Panc1 (cell line): ENCODE results near the gene NCS1. TPM values are rescaled to one million over a fixed set of nuclear protein-coding genes. Genes with fewer than 3 reads are reported as not detected.

ENCODE experiments used
- ATAC-seq: fragments of 200-7000 bp; cut with Tn5 transposase; 2 replicates; pipeline ENCODE4 v1.9.1; 2020; ENCODE audit warnings: mild to moderate bottlenecking, moderate library complexity
- BruUV-seq: library from RNA; stranded (reverse); fragments of 400-500 nt; replicated peaks from 2 replicates; lab custom pipeline; 2021; lab: Mats Ljungman, UMichigan
- CTCF ChIA-PET: fragments of 300-600 bp; sonication (Branson Sonifier 250); formaldehyde crosslinking; loops from one replicate; lab custom pipeline; 2022; ENCODE audit warnings: antibody characterized with exemption; lab: Charles Lee
- POLR2A ChIA-PET: fragments of 300-600 bp; sonication (Branson Sonifier 250); formaldehyde crosslinking; loops from one replicate; lab custom pipeline; 2022; ENCODE audit warnings: antibody characterized with exemption; lab: Charles Lee
- DNase-seq: peaks from one replicate; pipeline ENCODE4 v3.0.0-alpha.2; 2010; ENCODE audit warnings: low read depth, low spot score
- H3K27ac ChIP-seq: 2 replicates; pipeline ENCODE4 v1.5.1; 2011; ENCODE audit warnings: mild to moderate bottlenecking, low read length, inconsistent platforms
- H3K27me3 ChIP-seq: fragments of 200-500 bp; sonication (Bioruptor generic); 2 replicates; pipeline ENCODE4 v1.6.0; 2014; ENCODE audit warnings: low read length, inconsistent platforms; ENCODE audit not compliant: control insufficient read depth, insufficient read depth
- H3K36me3 ChIP-seq: fragments of 200-500 bp; sonication (Bioruptor generic); 2 replicates; pipeline ENCODE4 v1.5.1; 2014; ENCODE audit warnings: inconsistent platforms, mild to moderate bottlenecking, low read length, moderate library complexity; ENCODE audit not compliant: control insufficient read depth, insufficient read depth
- H3K4me1 ChIP-seq: 2 replicates; pipeline ENCODE4 v1.5.1; 2011; ENCODE audit warnings: inconsistent platforms, mild to moderate bottlenecking, low read length, moderate library complexity; ENCODE audit not compliant: control insufficient read depth, insufficient read depth
- H3K4me3 ChIP-seq, 2 experiments: 2 replicates each; pipeline ENCODE4 v1.5.1; 2011 to 2012; ENCODE audit warnings: low read depth in 2 of 2, low read length in 2 of 2, mild to moderate bottlenecking in 2 of 2, inconsistent platforms in 1 of 2, moderate library complexity in 1 of 2
- H3K9me3 ChIP-seq: fragments of 200-500 bp; sonication (Bioruptor generic); 2 replicates; pipeline ENCODE4 v1.5.1; 2014; ENCODE audit warnings: low read depth, mild to moderate bottlenecking, inconsistent platforms, low read length, moderate library complexity; ENCODE audit not compliant: control insufficient read depth, insufficient read depth
- CTCF ChIP-seq: fragments of 450-650 bp; IDR thresholded peaks from 2 replicates; pipeline ENCODE4 v1.5.1; 2017; ENCODE audit warnings: mild to moderate bottlenecking
- POLR2AphosphoS5 ChIP-seq: IDR thresholded peaks from 2 replicates; pipeline ENCODE4 v1.6.1; 2012; ENCODE audit warnings: mild to moderate bottlenecking, low read depth, low read length, moderate library complexity
- REST ChIP-seq, 2 experiments: IDR thresholded peaks; 2 replicates each; pipeline ENCODE4 v1.6.1; 2011 to 2012; ENCODE audit warnings: low read depth in 2 of 2, control low read depth in 1 of 2, low read length in 1 of 2, mild to moderate bottlenecking in 1 of 2, moderate library complexity in 1 of 2; ENCODE audit not compliant: insufficient read depth in 1 of 2
- SIN3A ChIP-seq: IDR thresholded peaks from 2 replicates; pipeline ENCODE4 v1.6.1; 2012; ENCODE audit warnings: low read depth, mild to moderate bottlenecking, low read length, moderate library complexity, borderline replicate concordance; ENCODE audit not compliant: insufficient read depth
- TCF7L2 ChIP-seq: IDR thresholded peaks from 2 replicates; pipeline ENCODE4 v1.6.1; 2011; ENCODE audit warnings: mild to moderate bottlenecking, low read depth, low read length, inconsistent platforms
- in situ Hi-C: cut with HindIII; loops from 2 replicates; pipeline ENCODE4 v1.10.0; 2016; ENCODE audit warnings: low sequenced_read_pairs, low pct_unique_long_range_greater_than_20kb
- intact Hi-C: fragments of 100-400 bp; cut with micrococcal nuclease; formaldehyde crosslinking; loops from one replicate; pipeline ENCODE4 v1.10.0; 2022; ENCODE audit not compliant: unreplicated experiment
- total RNA-seq: library from RNA; stranded (reverse); gene quantifications from one replicate; pipeline ENCODE4 v1.2.1, GENCODE V29; 2021; ENCODE audit not compliant: unreplicated experiment

NCS1 gene
- total RNA-seq, 1 experiment from 2014 or later: 31.6 TPM

- H3K9me3 ChIP-seq: no peaks in the 10 kb centered on the region
- no peak for ATAC-seq
- peaks cover 3% of the 10 kb centered on the region; the same call in 1 of the 2 replicates for H3K27me3 ChIP-seq
- H3K4me1 ChIP-seq: no peaks in the 10 kb centered on the region
- H3K27ac ChIP-seq: no peak overlapping the region
- no TSS peak for BruUV-seq
- no peak for TF ChIP-seq SIN3A
- H3K36me3 ChIP-seq: no peaks in the 10 kb centered on the region
- in situ Hi-C loops: no loop called here
- no peak for DNase-seq
- ChIA-PET CTCF (interaction anchor here (0.6 to 0.8 kb wide), 2 partner anchors 72 to 73 kb away, joined by 7 to 10 read pairs; no protein-coding TSS in a partner anchor), POLR2A (no interaction called here)
- H3K4me3 ChIP-seq: no peak overlapping the region
- intact Hi-C loops: no loop called here
Measured at GRCh38 chr9:130254747-130255630, 82.8 kb downstream of the NCS1 start.

- Histone ChIP-seq H3K4me1 (no peaks in the 10 kb centered on the region), H3K36me3 (no peaks in the 10 kb centered on the region), H3K4me3 (no peak overlapping the region), H3K9me3 (no peaks in the 10 kb centered on the region), H3K27me3 (no peaks in the 10 kb centered on the region; the same call in 1 of the 2 replicates), H3K27ac (no peak overlapping the region)
- ChIA-PET POLR2A (no interaction called here), CTCF (interaction anchor here (0.6 kb wide), 1 partner anchor 142 kb away, joined by 8 read pairs; no protein-coding TSS in a partner anchor)
- intact Hi-C loops (no loop called here), in situ Hi-C loops (no loop called here)
- BruUV-seq: no TSS peak
- no peak for DNase-seq
- TF ChIP-seq SIN3A: no peak
- TF ChIP-seq REST (IDR thresholded peaks at IDR 0.05; ENCODE audit: insufficient read depth in 1 of 2, low read depth in 2 of 2, low read length in 1 of 2): no peak
- no peak for TF ChIP-seq CTCF
- no peak for TF ChIP-seq TCF7L2
- no peak for TF ChIP-seq POLR2AphosphoS5
- ATAC-seq: no peak
Measured at GRCh38 chr9:130255631-130256134, 83.5 kb downstream of the NCS1 start.
